GM12873 (cell line): ENCODE results near the gene TMEM247.
A peak's percentile ranks its signal among the peaks of the same experiment; 100 is the strongest.

Source experiments
- CTCF ChIP-seq: IDR thresholded peaks from 2 replicates; pipeline ENCODE4 v1.5.1; 2012; ENCODE audit warnings: low read depth, mild to moderate bottlenecking, moderate library complexity, low read length, control low read depth; ENCODE audit not compliant: insufficient read depth; ENCODE audit errors: missing control alignments

Gene TMEM247

GRCh38 chr2:46482490-46482889, 3.1 kb downstream of the TMEM247 start:
- TF ChIP-seq CTCF: no peak

DNA sequence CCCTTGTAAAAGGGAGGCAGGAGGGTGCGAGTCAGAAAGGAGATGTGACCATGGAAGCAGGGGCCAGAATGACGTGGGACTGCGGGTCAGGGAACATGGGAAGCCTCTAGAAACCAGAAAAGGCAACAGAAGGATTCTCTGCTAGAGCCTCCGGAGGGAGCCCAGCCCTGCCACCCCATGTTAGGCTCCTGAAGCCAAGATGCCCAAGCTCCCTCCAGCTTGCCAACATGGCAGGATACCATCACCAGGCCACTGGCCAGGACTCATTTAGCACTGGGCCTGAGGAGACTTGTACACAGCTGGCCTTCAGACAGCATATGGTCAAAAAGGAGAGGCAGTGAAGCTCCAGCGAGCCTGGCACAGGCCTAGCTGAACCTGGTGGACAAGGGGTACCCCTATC, 5.6 kb downstream of the TMEM247 start:
- TF ChIP-seq CTCF: no peak

GRCh38 chr2:46486436-46486835, 7.1 kb downstream of the TMEM247 start:
- TF ChIP-seq CTCF: no peak

- no peak for TF ChIP-seq CTCF
Observed at GRCh38 chr2:46487667-46488335, 8.4 kb downstream of the TMEM247 start.

DNA sequence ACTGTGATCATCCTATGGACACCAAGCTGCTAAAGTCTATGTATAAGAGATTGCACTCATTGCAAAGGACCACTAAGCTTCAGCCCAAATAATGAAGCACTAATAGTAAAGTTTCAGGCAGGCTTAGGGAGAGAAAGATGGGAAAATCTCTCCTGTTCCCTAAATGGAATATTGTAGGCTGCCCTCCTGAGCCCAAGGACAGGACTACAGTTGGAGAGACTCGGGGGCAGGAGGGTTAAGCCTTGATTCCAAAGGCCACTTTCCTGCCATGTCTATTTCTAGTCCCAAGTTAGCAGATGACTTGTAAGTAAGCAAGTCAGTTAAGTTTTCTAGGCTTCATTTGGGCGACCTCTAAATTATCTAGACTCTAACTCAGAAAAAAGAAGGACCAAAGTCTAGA, 9.0 kb downstream of the TMEM247 start:
- TF ChIP-seq CTCF: no peak

DNA sequence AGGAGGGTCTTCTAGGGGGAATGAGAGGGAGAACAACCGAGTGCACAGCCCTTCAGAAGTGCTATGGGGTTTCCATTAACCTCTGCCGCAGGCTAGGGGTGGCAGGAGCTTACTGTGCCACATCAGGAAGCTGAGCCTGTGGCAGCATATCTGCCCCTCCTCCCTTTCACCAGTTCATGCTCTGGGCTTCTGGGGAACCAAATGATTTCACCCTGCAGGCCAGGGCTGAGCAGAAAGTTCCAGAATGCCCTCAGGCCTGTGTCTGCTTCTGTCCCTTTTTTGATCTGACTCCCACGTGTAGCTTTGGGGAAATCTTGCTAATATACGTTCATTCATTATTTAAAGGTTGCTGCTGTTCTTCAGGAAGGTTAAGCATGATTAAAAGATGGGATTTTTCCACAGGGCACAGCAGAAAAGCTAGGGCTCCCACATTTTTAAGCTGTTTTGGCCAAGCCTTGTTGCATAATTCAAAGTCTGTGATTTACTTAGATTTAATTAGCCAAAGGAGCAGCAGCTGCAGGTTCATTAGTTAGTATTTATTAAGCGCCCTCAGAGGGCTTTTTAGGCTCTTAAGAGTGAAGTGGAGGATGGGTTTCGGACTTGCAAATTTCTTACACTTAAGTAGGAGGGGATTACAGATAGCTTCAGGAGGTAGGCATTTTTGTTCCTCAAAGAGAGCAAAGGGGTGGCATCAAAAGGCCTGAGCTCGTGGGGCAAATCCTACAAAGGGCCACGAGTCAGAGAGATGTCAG, 10.2 kb downstream of the TMEM247 start:
- TF ChIP-seq CTCF: no peak

GRCh38 chr2:46490521-46491141, 11.3 kb downstream of the TMEM247 start:
- peak; percentile 37 for TF ChIP-seq CTCF
